ENCODE data around the gene NEDD9.

Gene NEDD9

GRCh38 chr6:11142296-11143027, 90.0 kb downstream of the NEDD9 start:
- DNase-seq (ENCODE audit: low spot score), result no peak

- DNase-seq (ENCODE audit: low spot score), result no peak
These were observed 91.2 kb downstream of the NEDD9 start for GRCh38 chr6:11141295-11141694.

DNA sequence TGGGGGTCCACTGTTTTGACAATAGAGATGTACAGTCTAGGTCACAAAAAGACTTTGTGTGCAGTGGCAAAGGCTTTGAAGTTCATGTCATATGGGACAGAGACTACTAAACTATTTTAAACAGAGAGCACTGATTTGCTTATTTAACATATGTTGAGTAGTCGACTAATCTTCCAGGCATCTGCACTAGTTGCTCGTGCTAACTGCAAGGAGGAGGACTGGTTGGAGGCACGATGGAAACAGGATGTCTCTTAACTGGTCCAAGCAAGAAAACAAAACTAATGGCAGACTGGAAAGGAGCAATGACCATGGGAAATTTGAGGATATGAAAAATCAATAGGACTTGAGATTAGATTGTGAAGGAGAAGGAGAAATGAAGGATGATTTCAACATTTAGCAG, 92.4 kb downstream of the NEDD9 start:
- DNase-seq (ENCODE audit: low spot score), result no peak

DNA sequence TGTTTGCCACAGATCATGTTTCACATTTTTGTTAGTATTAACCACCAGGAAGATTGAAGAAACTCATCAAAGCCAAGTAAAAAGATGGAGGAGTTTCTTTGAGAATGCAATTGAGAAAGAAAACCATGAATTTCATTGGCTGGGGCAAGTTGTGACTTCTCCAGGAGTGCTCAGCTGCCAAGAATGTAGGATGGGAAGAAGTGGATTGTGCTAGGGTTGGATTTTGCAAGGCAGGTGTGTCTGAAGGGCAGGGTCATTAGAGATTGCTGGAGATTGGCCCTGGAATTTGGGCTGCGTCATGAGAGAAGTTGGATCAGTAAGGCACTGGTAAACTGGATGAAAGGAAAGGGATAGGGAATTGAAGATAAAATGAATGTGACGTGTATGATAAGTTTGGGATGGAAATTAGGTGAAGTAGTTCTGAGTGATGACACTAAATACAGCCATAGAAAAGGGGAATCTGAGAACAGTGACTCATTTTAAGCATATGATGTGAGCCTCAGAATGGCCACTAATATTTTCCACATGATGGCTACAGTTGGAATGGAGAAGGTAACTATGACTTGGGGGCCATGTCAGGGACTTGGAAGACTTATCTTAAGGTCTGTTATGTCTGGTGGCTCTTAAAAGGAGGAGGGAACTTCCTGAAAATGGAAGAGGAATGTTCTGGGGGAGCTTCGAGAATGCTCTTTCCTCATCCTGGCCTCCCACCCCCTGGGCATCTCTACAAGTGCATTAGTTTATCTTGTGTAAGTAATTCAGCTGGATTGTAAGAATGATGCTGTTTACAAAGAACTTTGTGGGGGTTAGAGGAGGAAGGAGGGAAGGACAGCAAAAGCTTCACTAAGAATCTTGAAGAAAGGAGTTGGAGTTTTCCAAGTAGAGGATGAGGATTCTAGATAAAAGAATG, 93.2 kb downstream of the NEDD9 start:
- DNase-seq (ENCODE audit: low spot score), result no peak

DNA sequence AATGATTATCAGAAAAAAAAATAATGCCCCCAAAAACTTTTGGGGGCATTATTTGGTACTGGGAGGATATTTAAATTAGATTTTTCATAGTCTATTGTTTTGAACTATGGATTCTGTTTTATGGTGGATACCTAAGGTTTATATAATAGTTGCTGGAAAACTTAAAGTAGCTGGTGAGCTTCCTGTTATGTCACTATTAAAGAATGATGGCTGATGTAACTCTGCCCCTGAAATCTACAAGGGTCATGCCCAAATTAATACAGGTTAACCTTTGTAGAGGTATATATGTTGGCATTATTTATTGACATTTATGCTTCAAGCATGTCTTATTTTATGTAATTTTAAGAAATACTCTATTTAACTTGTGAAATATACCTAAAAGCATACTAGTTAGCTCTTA, 95.7 kb downstream of the NEDD9 start:
- no peak for DNase-seq (ENCODE audit: low spot score)

Data from kidney capillary endothelial cell (primary cell).